GM12801 (cell line): ENCODE data around the gene SYNPR.

Source experiments
- TF ChIP-seq, protein P1 (sequence below): IDR thresholded peaks from one replicate; pipeline ENCODE4 v1.5.1; 2011; ENCODE audit warnings: control low read depth; ENCODE audit not compliant: insufficient read length; ENCODE audit errors: extremely low read depth

The SYNPR gene

DNA sequence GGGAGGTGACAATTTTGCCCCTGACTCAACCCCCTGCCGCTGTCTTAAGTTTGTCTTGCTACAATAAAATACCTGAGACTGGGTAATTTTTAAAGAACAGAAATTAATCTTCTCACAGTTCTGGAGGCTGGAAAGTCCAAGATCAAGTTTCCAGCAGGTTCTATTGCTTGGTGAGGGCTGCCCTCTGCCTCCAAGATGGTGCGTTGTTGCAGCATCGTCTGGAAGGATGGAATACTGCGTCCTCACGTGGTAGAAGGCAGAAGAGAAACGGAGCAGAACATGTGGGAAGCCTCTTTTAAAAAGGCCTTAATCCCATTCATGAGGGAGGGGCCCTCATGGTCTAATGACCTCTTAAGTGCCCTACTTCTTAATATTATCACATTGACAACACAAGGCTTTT is 287.1 kb downstream of the SYNPR start:
- TF ChIP-seq, protein P1, sequence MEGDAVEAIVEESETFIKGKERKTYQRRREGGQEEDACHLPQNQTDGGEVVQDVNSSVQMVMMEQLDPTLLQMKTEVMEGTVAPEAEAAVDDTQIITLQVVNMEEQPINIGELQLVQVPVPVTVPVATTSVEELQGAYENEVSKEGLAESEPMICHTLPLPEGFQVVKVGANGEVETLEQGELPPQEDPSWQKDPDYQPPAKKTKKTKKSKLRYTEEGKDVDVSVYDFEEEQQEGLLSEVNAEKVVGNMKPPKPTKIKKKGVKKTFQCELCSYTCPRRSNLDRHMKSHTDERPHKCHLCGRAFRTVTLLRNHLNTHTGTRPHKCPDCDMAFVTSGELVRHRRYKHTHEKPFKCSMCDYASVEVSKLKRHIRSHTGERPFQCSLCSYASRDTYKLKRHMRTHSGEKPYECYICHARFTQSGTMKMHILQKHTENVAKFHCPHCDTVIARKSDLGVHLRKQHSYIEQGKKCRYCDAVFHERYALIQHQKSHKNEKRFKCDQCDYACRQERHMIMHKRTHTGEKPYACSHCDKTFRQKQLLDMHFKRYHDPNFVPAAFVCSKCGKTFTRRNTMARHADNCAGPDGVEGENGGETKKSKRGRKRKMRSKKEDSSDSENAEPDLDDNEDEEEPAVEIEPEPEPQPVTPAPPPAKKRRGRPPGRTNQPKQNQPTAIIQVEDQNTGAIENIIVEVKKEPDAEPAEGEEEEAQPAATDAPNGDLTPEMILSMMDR: no peak

GRCh38 chr3:63571682-63572081 is 293.6 kb downstream of the SYNPR start:
- TF ChIP-seq, protein P1: no peak

GRCh38 chr3:63576846-63577245 is 298.7 kb downstream of the SYNPR start:
- TF ChIP-seq, protein P1: no peak

DNA sequence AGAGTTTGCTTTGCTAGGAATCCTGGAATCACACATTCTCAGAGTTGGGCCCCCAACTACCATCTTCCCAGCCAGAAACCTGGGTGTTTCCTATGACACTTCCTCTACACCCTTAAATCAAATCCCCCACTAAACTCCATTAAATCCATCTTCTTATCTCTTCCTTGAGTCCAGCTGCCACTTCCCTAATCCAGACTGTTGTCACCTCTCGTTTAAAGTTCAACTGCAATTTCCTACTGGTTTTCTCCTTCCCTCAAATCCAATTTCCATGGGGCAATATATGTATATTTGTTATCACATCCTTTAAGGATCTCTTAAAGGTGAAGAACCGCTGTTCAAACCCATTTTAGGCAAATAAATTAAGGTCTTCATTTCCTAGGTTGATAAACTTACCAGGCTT is 300.8 kb downstream of the SYNPR start:
- TF ChIP-seq, protein P1: no peak

GRCh38 chr3:63580151-63580550 is 302.0 kb downstream of the SYNPR start:
- TF ChIP-seq, protein P1: no peak

- TF ChIP-seq, protein P1: no peak
Observed at GRCh38 chr3:63582943-63583500, 304.9 kb downstream of the SYNPR start.

GRCh38 chr3:63584681-63585080 is 306.6 kb downstream of the SYNPR start:
- TF ChIP-seq, protein P1: no peak
